ENCODE measurements around the gene CARD18. TPM values are rescaled to one million over a fixed set of nuclear protein-coding genes. Genes with fewer than 3 reads are reported as not detected.

The CARD18 gene, protein sequence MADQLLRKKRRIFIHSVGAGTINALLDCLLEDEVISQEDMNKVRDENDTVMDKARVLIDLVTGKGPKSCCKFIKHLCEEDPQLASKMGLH
- total RNA-seq: not detected

- Mint-ChIP-seq H3K4me1 (ENCODE audit: low read depth in 2 of 2) (no peaks in the 10 kb centered on the region), H3K36me3 (no peaks in the 10 kb centered on the region), H3K27ac (no peak within 1 kb of the TSS), H3K9me3 (peaks cover 2% of the 10 kb centered on the region), H3K4me3 (no peak within 1 kb of the TSS), H3K27me3 (peaks cover 10 to 30% of the 10 kb centered on the region in 2 donors)
- ATAC-seq (no peak), DNase-seq (ENCODE audit: low spot score) (no peak)
These were observed at the start of gene CARD18 for GRCh38 chr11:105139669-105140068. CARD18 (minus strand) TSS chr11:105139769; CDS start chr11:105139726, 43 bp downstream.

DNA sequence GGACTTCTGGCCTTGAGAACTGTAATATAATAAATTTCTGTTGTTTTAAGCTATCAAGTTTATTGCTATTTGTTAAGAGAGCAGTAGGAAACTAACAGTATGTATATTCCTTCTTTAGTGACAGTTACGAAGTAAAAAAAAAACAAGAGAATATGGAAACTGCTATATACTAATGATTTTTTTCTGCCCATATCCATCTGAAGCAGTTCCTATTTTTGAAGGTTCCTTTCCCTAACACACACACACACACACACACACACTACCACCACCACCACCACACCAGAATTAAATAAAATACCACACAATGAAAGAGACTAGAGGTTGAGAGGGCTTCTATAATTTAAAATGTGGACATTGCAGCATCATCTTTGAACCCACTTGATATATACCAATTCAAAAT is 44.4 kb upstream of the CARD18 start:
- no peaks in the 10 kb centered on the region for H3K36me3 Mint-ChIP-seq
- H3K9me3 Mint-ChIP-seq: no peaks in the 10 kb centered on the region
- ATAC-seq (no peak), DNase-seq (ENCODE audit: low spot score) (no peak)
- no peak overlapping the region for H3K4me3 Mint-ChIP-seq
- H3K4me1 Mint-ChIP-seq (ENCODE audit: low read depth in 2 of 2): no peaks in the 10 kb centered on the region
- H3K27me3 Mint-ChIP-seq: peaks cover 2 to 18% of the 10 kb centered on the region in 2 donors
- H3K27ac Mint-ChIP-seq: no peak overlapping the region

- no peaks in the 10 kb centered on the region for H3K9me3 Mint-ChIP-seq
- H3K4me3 Mint-ChIP-seq: no peak overlapping the region
- peaks cover 2 to 18% of the 10 kb centered on the region in 2 donors for H3K27me3 Mint-ChIP-seq
- ATAC-seq: no peak
- no peak overlapping the region for H3K27ac Mint-ChIP-seq
- DNase-seq (ENCODE audit: low spot score): no peak
- H3K4me1 Mint-ChIP-seq (ENCODE audit: low read depth in 2 of 2): no peaks in the 10 kb centered on the region
- H3K36me3 Mint-ChIP-seq: no peaks in the 10 kb centered on the region
These were observed 43.9 kb upstream of the CARD18 start for GRCh38 chr11:105183426-105183825.

GRCh38 chr11:105181521-105181920 is 42.0 kb upstream of the CARD18 start:
- H3K4me1 Mint-ChIP-seq (ENCODE audit: low read depth in 2 of 2): no peaks in the 10 kb centered on the region
- peaks cover 2 to 18% of the 10 kb centered on the region in 2 donors for H3K27me3 Mint-ChIP-seq
- no peak overlapping the region for H3K4me3 Mint-ChIP-seq
- H3K9me3 Mint-ChIP-seq: no peaks in the 10 kb centered on the region
- DNase-seq (ENCODE audit: low spot score): no peak
- H3K27ac Mint-ChIP-seq: no peak overlapping the region
- no peak for ATAC-seq
- no peaks in the 10 kb centered on the region for H3K36me3 Mint-ChIP-seq

GRCh38 chr11:105181100-105181499 is 41.5 kb upstream of the CARD18 start:
- Mint-ChIP-seq H3K4me3 (no peak overlapping the region), H3K4me1 (ENCODE audit: low read depth in 2 of 2) (no peaks in the 10 kb centered on the region), H3K27me3 (peaks cover 2 to 18% of the 10 kb centered on the region in 2 donors), H3K9me3 (no peaks in the 10 kb centered on the region), H3K36me3 (no peaks in the 10 kb centered on the region), H3K27ac (no peak overlapping the region)
- DNase-seq (ENCODE audit: low spot score) (no peak), ATAC-seq (no peak)

DNA sequence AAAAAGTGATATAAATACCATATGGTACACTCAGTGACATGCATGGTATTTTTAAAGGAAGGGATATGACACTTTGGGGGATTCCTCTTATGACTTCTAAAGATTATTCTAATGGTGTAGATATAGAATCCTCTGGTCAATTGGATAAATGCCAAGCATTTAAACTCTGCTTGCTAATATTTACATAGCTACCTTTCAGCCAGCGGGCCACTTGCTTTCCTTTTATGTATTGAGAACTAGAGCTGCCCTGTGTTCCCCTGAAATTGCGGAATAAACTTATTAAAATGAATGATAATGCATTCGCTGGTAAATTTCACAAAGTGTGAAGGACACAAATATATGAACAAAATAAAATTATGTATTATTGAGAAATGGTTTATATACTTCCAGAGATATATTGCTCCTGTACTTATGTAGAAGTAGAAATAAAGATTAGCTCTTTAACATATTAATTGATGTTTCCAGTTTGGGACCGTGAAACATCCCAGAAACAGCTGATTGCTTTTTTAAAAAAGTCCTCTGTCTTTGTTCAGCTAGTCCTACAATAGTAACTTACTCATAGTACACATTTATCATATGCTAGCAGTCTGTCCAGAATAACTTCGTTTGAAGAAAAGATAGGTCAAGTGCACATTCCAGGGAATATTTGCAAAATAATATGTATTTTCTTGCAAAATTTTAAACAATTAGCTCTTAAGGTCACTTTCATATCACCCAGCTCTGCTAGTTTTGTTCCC is 40.1 kb upstream of the CARD18 start:
- Mint-ChIP-seq H3K36me3 (no peaks in the 10 kb centered on the region), H3K27me3 (peaks cover 2 to 18% of the 10 kb centered on the region in 2 donors), H3K27ac (no peak overlapping the region), H3K4me3 (no peak overlapping the region), H3K9me3 (no peaks in the 10 kb centered on the region), H3K4me1 (ENCODE audit: low read depth in 2 of 2) (no peaks in the 10 kb centered on the region)
- DNase-seq (ENCODE audit: low spot score) (no peak), ATAC-seq (no peak)

DNA sequence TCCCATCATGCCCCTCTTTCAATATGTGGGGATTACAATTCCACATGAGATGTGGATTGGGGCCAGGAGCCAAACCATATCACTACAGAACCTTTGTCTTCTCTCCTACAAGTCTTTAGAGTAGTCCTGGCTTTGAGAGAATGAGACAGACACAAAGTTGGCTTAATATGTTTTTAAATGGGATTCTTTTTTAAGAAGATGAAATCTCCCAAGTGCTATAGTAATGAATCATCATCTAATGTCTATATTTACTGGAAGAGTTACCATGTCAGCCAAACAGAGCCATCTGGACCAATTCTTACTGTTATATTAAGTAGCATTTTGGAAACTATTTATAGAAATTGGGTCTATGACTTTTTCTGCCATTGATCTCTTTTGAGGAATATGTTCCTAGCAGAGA is 38.1 kb upstream of the CARD18 start:
- Mint-ChIP-seq H3K4me3 (no peak overlapping the region), H3K9me3 (no peaks in the 10 kb centered on the region), H3K36me3 (no peaks in the 10 kb centered on the region), H3K27me3 (peaks cover 0 to 8% of the 10 kb centered on the region in 2 donors), H3K27ac (no peak overlapping the region), H3K4me1 (ENCODE audit: low read depth in 2 of 2) (no peaks in the 10 kb centered on the region)
- DNase-seq (ENCODE audit: low spot score): no peak
- no peak for ATAC-seq

DNA sequence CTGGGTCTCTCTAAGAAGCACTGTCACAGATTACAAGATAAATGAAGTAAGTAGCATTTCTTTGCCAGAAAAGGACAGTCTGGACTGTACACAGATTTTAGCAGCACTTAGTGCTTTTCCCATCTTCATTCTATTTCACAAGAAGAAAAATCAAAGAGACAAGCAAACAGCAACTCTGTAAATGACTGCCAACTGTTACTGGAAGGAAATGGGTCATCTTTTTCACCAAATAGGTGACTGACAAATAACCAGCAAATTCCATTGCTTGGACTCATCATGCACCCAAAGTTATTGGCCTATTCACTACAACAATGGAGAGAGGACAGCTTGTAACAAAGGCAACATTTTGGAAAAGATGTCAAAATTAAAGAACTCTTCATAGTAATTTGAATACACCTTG is 28.9 kb upstream of the CARD18 start:
- Mint-ChIP-seq H3K36me3 (peaks cover 6% of the 10 kb centered on the region), H3K4me1 (ENCODE audit: low read depth in 2 of 2) (no peaks in the 10 kb centered on the region), H3K27ac (no peak overlapping the region), H3K27me3 (peaks cover 0 to 11% of the 10 kb centered on the region in 2 donors), H3K9me3 (peaks cover 7% of the 10 kb centered on the region), H3K4me3 (no peak overlapping the region)
- DNase-seq (ENCODE audit: low spot score) (no peak), ATAC-seq (no peak)

- Mint-ChIP-seq H3K27ac (no peak overlapping the region), H3K27me3 (peaks cover 0 to 5% of the 10 kb centered on the region in 2 donors), H3K4me1 (ENCODE audit: low read depth in 2 of 2) (no peaks in the 10 kb centered on the region), H3K9me3 (peaks cover 9% of the 10 kb centered on the region), H3K36me3 (peaks cover 3% of the 10 kb centered on the region), H3K4me3 (no peak overlapping the region)
- no peak for ATAC-seq
- no peak for DNase-seq (ENCODE audit: low spot score)
These were observed 27.7 kb upstream of the CARD18 start for GRCh38 chr11:105167244-105167643.

GRCh38 chr11:105164208-105164607 is 24.6 kb upstream of the CARD18 start:
- DNase-seq (ENCODE audit: low spot score): no peak
- H3K27me3 Mint-ChIP-seq: no peaks in the 10 kb centered on the region
- H3K4me3 Mint-ChIP-seq: no peak overlapping the region
- H3K9me3 Mint-ChIP-seq: peaks cover 4% of the 10 kb centered on the region
- ATAC-seq: no peak
- H3K27ac Mint-ChIP-seq: no peak overlapping the region
- H3K36me3 Mint-ChIP-seq: no peaks in the 10 kb centered on the region
- H3K4me1 Mint-ChIP-seq (ENCODE audit: low read depth in 2 of 2): no peaks in the 10 kb centered on the region

DNA sequence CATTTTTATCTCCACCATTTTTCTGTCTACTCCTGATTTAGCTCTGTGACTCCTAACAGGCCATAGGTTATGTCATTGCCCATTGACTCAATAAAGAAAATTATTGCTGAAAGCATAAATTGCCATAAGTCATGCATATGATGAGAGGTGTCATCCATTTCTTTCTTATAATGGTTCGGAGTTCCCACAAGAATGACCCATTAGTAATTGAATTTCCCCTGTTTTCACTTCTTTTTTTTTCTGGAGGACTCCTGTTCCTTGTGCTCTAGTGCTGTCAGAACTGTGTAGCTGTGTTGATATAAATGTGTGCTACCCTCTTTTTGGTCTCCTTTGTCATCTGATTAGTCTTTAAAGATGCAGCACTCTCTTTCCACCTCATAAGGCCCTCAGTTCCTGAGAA is 22.9 kb upstream of the CARD18 start:
- Mint-ChIP-seq H3K4me1 (ENCODE audit: low read depth in 2 of 2) (no peaks in the 10 kb centered on the region), H3K9me3 (peaks cover 4% of the 10 kb centered on the region), H3K27me3 (no peaks in the 10 kb centered on the region), H3K36me3 (no peaks in the 10 kb centered on the region), H3K27ac (no peak overlapping the region), H3K4me3 (no peak overlapping the region)
- no peak for DNase-seq (ENCODE audit: low spot score)
- no peak for ATAC-seq

- Mint-ChIP-seq H3K4me3 (no peak overlapping the region), H3K27me3 (peaks cover 0 to 5% of the 10 kb centered on the region in 2 donors), H3K36me3 (no peaks in the 10 kb centered on the region), H3K27ac (no peak overlapping the region), H3K4me1 (ENCODE audit: low read depth in 2 of 2) (no peaks in the 10 kb centered on the region), H3K9me3 (peaks cover 8% of the 10 kb centered on the region)
- ATAC-seq (no peak), DNase-seq (ENCODE audit: low spot score) (no peak)
These were observed 18.9 kb upstream of the CARD18 start for GRCh38 chr11:105158436-105158835.

- ATAC-seq (no peak), DNase-seq (ENCODE audit: low spot score) (no peak)
- Mint-ChIP-seq H3K27ac (no peak overlapping the region), H3K27me3 (peaks cover 0 to 5% of the 10 kb centered on the region in 2 donors), H3K4me1 (ENCODE audit: low read depth in 2 of 2) (no peaks in the 10 kb centered on the region), H3K9me3 (peaks cover 4% of the 10 kb centered on the region), H3K4me3 (no peak overlapping the region), H3K36me3 (no peaks in the 10 kb centered on the region)
These were observed 17.2 kb upstream of the CARD18 start for GRCh38 chr11:105156720-105157119.

DNA sequence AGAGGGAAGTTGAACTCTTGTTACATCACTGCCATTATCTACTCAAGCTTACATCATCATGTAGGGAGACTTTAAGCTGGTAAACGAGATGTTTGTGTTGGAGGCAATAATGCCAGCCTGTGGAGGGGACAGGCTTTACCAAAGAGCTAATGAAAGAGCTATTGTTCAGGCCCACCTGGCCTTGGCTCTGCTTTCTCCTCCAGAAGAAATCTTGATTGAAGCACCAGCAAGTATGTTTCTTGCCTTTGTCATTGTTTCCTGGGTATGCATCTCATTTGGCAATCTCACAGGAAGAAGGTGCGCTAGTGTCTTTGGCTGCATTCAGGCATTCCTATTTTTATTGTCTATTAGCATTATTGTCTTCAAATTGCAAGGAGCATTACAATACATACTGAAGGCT is 16.7 kb upstream of the CARD18 start:
- Mint-ChIP-seq H3K9me3 (peaks cover 4% of the 10 kb centered on the region), H3K4me1 (ENCODE audit: low read depth in 2 of 2) (no peaks in the 10 kb centered on the region), H3K36me3 (no peaks in the 10 kb centered on the region), H3K4me3 (no peak overlapping the region), H3K27ac (no peak overlapping the region), H3K27me3 (peaks cover 0 to 5% of the 10 kb centered on the region in 2 donors)
- ATAC-seq (no peak), DNase-seq (ENCODE audit: low spot score) (no peak)

DNA sequence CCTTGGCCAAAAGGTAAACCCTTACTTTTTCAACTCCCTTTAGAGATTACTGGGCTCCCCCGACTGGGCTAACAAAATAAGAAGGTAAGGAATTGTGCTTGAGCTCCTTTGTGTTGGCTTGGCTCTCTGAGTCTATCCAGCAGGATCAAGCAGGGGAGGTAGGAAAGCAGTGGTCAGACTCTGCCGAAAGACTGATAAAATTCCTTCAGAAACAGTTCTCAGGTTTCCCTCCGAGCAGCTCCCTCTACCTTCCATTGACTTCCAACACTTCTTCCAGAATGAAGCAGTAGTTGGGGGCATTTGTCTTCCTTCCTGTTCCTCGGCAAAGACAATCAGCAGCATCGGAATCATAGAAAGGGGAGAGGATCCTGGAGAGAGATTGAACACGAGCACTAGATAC is 16.1 kb upstream of the CARD18 start:
- Mint-ChIP-seq H3K9me3 (peaks cover 4% of the 10 kb centered on the region), H3K36me3 (no peaks in the 10 kb centered on the region), H3K4me3 (no peak overlapping the region), H3K27ac (no peak overlapping the region), H3K27me3 (peaks cover 0 to 5% of the 10 kb centered on the region in 2 donors), H3K4me1 (ENCODE audit: low read depth in 2 of 2) (no peaks in the 10 kb centered on the region)
- DNase-seq (ENCODE audit: low spot score) (no peak), ATAC-seq (no peak)

Measured in natural killer cell treated with Interleukin-12 subunit alpha and Interleukin-12 subunit beta and Interleukin-15 and Interleukin-18, amount 100 ng/mL, for 72 hours (primary cell).